ENCODE results near the gene SIPA1. TPM values are rescaled to one million over a fixed set of nuclear protein-coding genes. Genes with fewer than 3 reads are reported as not detected.
A peak's percentile ranks its signal among the peaks of the same experiment; 100 is the strongest.

Gene SIPA1
- total and polyA plus RNA-seq, 2 of the 8 experiments (the other 6 are each of a cell fraction or from before 2014, with no cell fraction given): 35.3 to 72.2 TPM

DNA sequence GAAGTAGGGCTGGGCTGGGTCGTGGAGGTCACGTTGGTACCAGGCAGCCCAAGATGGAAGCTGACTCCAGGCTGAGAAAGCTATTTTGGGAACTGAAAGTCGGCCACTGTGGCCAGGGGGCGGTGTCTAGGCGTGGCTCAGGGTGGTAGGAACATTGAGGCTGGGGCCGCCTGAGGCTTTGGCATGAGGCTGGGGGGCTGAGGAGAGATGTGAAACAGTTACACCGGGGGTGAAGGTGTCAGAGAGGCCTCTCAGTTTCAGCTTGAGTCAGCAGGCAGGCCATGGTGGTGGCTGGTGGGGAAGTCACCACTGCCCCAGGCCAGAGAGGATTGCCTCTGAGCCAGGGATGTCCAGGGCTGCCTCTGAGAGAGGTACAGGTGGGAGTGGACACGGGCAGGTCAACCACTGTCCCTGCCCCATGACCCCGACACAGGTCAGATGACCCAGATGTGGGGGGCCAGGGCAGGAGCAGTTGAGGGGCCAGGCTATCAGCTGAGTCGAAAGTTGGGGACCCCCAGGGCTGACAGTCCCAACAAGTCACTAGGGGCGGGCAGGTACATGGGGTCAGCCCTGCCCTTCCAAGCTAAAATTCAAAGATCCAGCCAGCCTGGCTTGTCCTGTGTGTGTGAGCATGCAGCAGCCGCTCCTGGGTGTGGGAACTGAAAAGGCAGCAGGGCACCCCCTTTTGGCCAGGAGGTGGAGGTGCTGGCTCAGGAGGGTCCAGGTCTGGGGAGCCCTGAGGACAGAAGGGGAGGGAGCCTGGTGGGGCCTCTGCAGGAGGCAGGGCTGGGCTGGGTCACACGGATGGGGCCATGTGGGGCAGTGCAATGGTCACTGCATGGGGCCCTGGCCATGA is 49.5 kb upstream of the SIPA1 start (continued):
- no peak for TF ChIP-seq GABPA (IDR thresholded peaks at IDR 0.05; ENCODE audit: borderline replicate concordance, insufficient read depth, low read length)
- no peak for TF ChIP-seq CBX8 (IDR thresholded peaks at IDR 0.05; ENCODE audit: borderline replicate concordance, low read depth, low read length)
- TF ChIP-seq SRF (IDR thresholded peaks at IDR 0.05; ENCODE audit: low read depth, low read length): no peak
- no peak for TF ChIP-seq TBP (IDR thresholded peaks at IDR 0.05; ENCODE audit: low read depth, low read length)
- no peak for TF ChIP-seq POLR2AphosphoS5 (IDR thresholded peaks at IDR 0.05; ENCODE audit: low read depth, low read length)
- TF ChIP-seq KDM1A (IDR thresholded peaks at IDR 0.05; ENCODE audit: borderline replicate concordance, low read length): no peak
- TF ChIP-seq YY1 (IDR thresholded peaks at IDR 0.05; ENCODE audit: low read depth, low read length): no peak
- 0 out of 2 replicates have a peak, but pooled peaks have one; percentile 0 for TF ChIP-seq SUZ12 (IDR thresholded peaks at IDR 0.05; ENCODE audit: low read length)
- peak; percentile 58 to 71 for TF ChIP-seq RAD21 (IDR thresholded peaks at IDR 0.05 in 1 of 2, conservative IDR thresholded peaks at IDR 0.05 in 1 of 2; ENCODE audit: low read depth in 2 of 2, low read length in 2 of 2)
- peak in 2 of 3 experiments; percentile 75 to 93; a peak in 3 of 4 replicates for TF ChIP-seq CTCF (IDR thresholded peaks at IDR 0.05; ENCODE audit: control extremely low read depth in 1 of 3, insufficient read depth in 1 of 3, low read depth in 1 of 3, low read length in 3 of 3)
- TF ChIP-seq MAX (IDR thresholded peaks at IDR 0.05): no peak

Data from H1 (cell line).